IMR-90 (cell line): ENCODE results near the gene RAB25. TPM values are rescaled to one million over a fixed set of nuclear protein-coding genes. Genes with fewer than 3 reads are reported as not detected.

Experiments
- ATAC-seq: fragments of 200-7000 bp; cut with Tn5 transposase; 2 replicates; pipeline ENCODE4 v1.9.1; 2020; ENCODE audit warnings: low read depth, mild to moderate bottlenecking, moderate library complexity
- BruUV-seq: library from RNA; stranded (reverse); fragments of 400-500 nt; replicated peaks from 2 replicates; lab custom pipeline; 2021; lab: Mats Ljungman, UMichigan
- CTCF ChIA-PET: fragments of 300-600 bp; formaldehyde crosslinking; extraction: SDS; loops from one replicate; lab custom pipeline; 2021; ENCODE audit warnings: antibody characterized with exemption; lab: Yijun Ruan, JAX
- POLR2A ChIA-PET: fragments of 300-600 bp; sonication (Branson Sonifier 250); formaldehyde crosslinking; loops from one replicate; lab custom pipeline; 2022; ENCODE audit warnings: antibody characterized with exemption; ENCODE audit not compliant: unreplicated experiment; lab: Charles Lee
- DNase-seq: peaks from one replicate; pipeline ENCODE4 v3.0.0; 2013
- H2AFZ ChIP-seq: replicated peaks from 2 replicates; pipeline ENCODE3; 2013; ENCODE audit warnings: low read length, mild to moderate bottlenecking; ENCODE audit not compliant: poor library complexity
- H2AK5ac ChIP-seq: 2 replicates; pipeline ENCODE4 v1.6.1; 2013; ENCODE audit warnings: low read depth, low read length, inconsistent platforms
- H2AK9ac ChIP-seq: replicated peaks from 2 replicates; pipeline ENCODE3; 2013; ENCODE audit warnings: mild to moderate bottlenecking, low read depth, low read length, moderate library complexity; ENCODE audit not compliant: poor library complexity
- H2BK120ac ChIP-seq: 2 replicates; pipeline ENCODE4 v1.6.1; 2013; ENCODE audit warnings: low read depth, low read length, inconsistent platforms
- H2BK15ac ChIP-seq: 3 replicates; pipeline ENCODE4 v1.6.1; 2013; ENCODE audit warnings: low read depth, low read length, inconsistent platforms
- H2BK20ac ChIP-seq: 2 replicates; pipeline ENCODE4 v1.6.1; 2013; ENCODE audit warnings: low read depth, mild to moderate bottlenecking, inconsistent platforms, low read length, moderate library complexity
- H2BK5ac ChIP-seq: 2 replicates; pipeline ENCODE4 v1.6.1; 2013; ENCODE audit warnings: mild to moderate bottlenecking, low read depth, low read length, inconsistent platforms; ENCODE audit not compliant: poor library complexity, severe bottlenecking
- H3K14ac ChIP-seq: replicated peaks from 2 replicates; pipeline ENCODE4 v1.6.1; 2013; ENCODE audit warnings: low read depth, low read length, inconsistent platforms
- H3K18ac ChIP-seq: 2 replicates; pipeline ENCODE4 v1.6.1; 2013; ENCODE audit warnings: low read depth, low read length, control low read depth
- H3K23ac ChIP-seq: 2 replicates; pipeline ENCODE4 v1.6.1; 2013; ENCODE audit warnings: low read depth, low read length, inconsistent platforms
- H3K27ac ChIP-seq: 2 replicates; pipeline ENCODE4 v1.5.1; 2013; ENCODE audit warnings: mild to moderate bottlenecking, control low read depth, low read length; ENCODE audit not compliant: insufficient read depth
- H3K27me3 ChIP-seq: 2 replicates; pipeline ENCODE4 v1.6.1; 2013; ENCODE audit warnings: low read length; ENCODE audit not compliant: control insufficient read depth, insufficient read depth
- H3K36me3 ChIP-seq: 2 replicates; pipeline ENCODE4 v1.6.1; 2013; ENCODE audit warnings: low read length, mixed read lengths; ENCODE audit not compliant: control insufficient read depth, insufficient read depth
- H3K4ac ChIP-seq: 2 replicates; pipeline ENCODE4 v1.6.1; 2013; ENCODE audit warnings: low read depth, low read length, inconsistent platforms
- H3K4me1 ChIP-seq: 2 replicates; pipeline ENCODE4 v1.6.1; 2013; ENCODE audit warnings: low read length, mixed read lengths; ENCODE audit not compliant: control insufficient read depth, insufficient read depth
- H3K4me2 ChIP-seq: 2 replicates; pipeline ENCODE4 v1.6.1; 2013; ENCODE audit warnings: low read depth, mild to moderate bottlenecking, control low read depth, low read length, moderate library complexity
- H3K4me3 ChIP-seq: 2 replicates; pipeline ENCODE4 v1.5.1; 2013; ENCODE audit warnings: low read depth, mild to moderate bottlenecking, control low read depth, low read length, moderate library complexity; ENCODE audit not compliant: insufficient read depth
- H3K56ac ChIP-seq: 2 replicates; pipeline ENCODE4 v1.6.1; 2013; ENCODE audit warnings: low read length, inconsistent platforms; ENCODE audit not compliant: insufficient read depth; ENCODE audit errors: extremely low read depth
- H3K79me1 ChIP-seq, 2 experiments: 2 replicates each; pipeline ENCODE4 v1.6.1; 2013; ENCODE audit warnings: low read length in 2 of 2, inconsistent platforms in 1 of 2, low read depth in 1 of 2
- H3K9ac ChIP-seq: 2 replicates; pipeline ENCODE4 v1.6.1; 2013; ENCODE audit warnings: low read depth, low read length, control low read depth
- H3K9me1 ChIP-seq: 2 replicates; pipeline ENCODE4 v1.6.1; 2013; ENCODE audit warnings: low read length, inconsistent platforms; ENCODE audit not compliant: insufficient read depth
- H3K9me3 ChIP-seq: 2 replicates; pipeline ENCODE4 v1.6.1; 2013; ENCODE audit warnings: low read length; ENCODE audit not compliant: control insufficient read depth, insufficient read depth
- H4K20me1 ChIP-seq: 2 replicates; pipeline ENCODE4 v1.6.1; 2013; ENCODE audit warnings: low read length, inconsistent platforms; ENCODE audit not compliant: insufficient read depth
- H4K5ac ChIP-seq: 2 replicates; pipeline ENCODE4 v1.6.1; 2013; ENCODE audit warnings: mild to moderate bottlenecking, low read depth, low read length, control low read depth
- H4K8ac ChIP-seq, 2 experiments: 2 replicates each; pipeline ENCODE4 v1.6.1; 2013; ENCODE audit warnings: low read depth in 2 of 2, low read length in 2 of 2, control low read depth in 1 of 2, inconsistent platforms in 1 of 2
- H4K91ac ChIP-seq: 2 replicates; pipeline ENCODE4 v1.6.1; 2013; ENCODE audit warnings: low read depth, low read length, inconsistent platforms; ENCODE audit not compliant: insufficient read depth
- BHLHE40 ChIP-seq: fragments of 150-350 bp; IDR thresholded peaks from 2 replicates; pipeline ENCODE4 v1.6.1; 2016; ENCODE audit warnings: mild to moderate bottlenecking, low read depth, low read length
- CHD1 ChIP-seq: IDR thresholded peaks from 2 replicates; pipeline ENCODE4 v1.6.1; 2012; ENCODE audit warnings: low read depth, low read length, improper control_type of control experiment
- CTCF ChIP-seq: conservative IDR thresholded peaks from 2 replicates; pipeline ENCODE4 v1.5.1; 2012; ENCODE audit warnings: mild to moderate bottlenecking, low read depth, low read length, improper control_type of control experiment
- ELK1 ChIP-seq: fragments of 150-350 bp; IDR thresholded peaks from 2 replicates; pipeline ENCODE4 v1.6.1; 2016; ENCODE audit warnings: low read depth, mild to moderate bottlenecking, low read length, moderate library complexity, borderline replicate concordance
- FOS ChIP-seq: fragments of 150-350 bp; IDR thresholded peaks from 2 replicates; pipeline ENCODE4 v1.6.1; 2016; ENCODE audit warnings: low read depth, low read length
- MAZ ChIP-seq: IDR thresholded peaks from 2 replicates; pipeline ENCODE4 v1.6.1; 2012; ENCODE audit warnings: low read depth, mild to moderate bottlenecking, low read length, improper control_type of control experiment, moderate library complexity, borderline replicate concordance
- MXI1 ChIP-seq: IDR thresholded peaks from 2 replicates; pipeline ENCODE4 v1.6.1; 2012; ENCODE audit warnings: low read depth, mild to moderate bottlenecking, low read length, moderate library complexity, borderline replicate concordance
- NFE2L2 ChIP-seq: fragments of 150-350 bp; IDR thresholded peaks from 2 replicates; pipeline ENCODE4 v1.6.1; 2016; ENCODE audit warnings: low read depth, mild to moderate bottlenecking, low read length
- POLR2A ChIP-seq: IDR thresholded peaks from 2 replicates; pipeline ENCODE4 v1.6.1; 2012; ENCODE audit warnings: mild to moderate bottlenecking, low read depth, low read length
- RAD21 ChIP-seq: IDR thresholded peaks from 2 replicates; pipeline ENCODE4 v1.6.1; 2012; ENCODE audit warnings: low read length, improper control_type of control experiment
- RCOR1 ChIP-seq: IDR thresholded peaks from 2 replicates; pipeline ENCODE4 v1.6.1; 2012; ENCODE audit warnings: mild to moderate bottlenecking, low read length, improper control_type of control experiment; ENCODE audit not compliant: insufficient replicate concordance
- WGBS, 2 experiments: methylation state at CpG; one replicate each; pipeline versions ENCODE4 v1.1.5 to v1.1.7; 2013; ENCODE audit warnings: missing lambda C conversion rate in 2 of 2; ENCODE audit not compliant: insufficient read length in 1 of 2; ENCODE audit errors: extremely low coverage in 2 of 2; 5-methylcytosine and 5-hydroxymethylcytosine counted together
- dilution Hi-C: fragments of 300-500 bp; cut with HindIII; formaldehyde crosslinking; loops from one replicate; pipeline ENCODE4 v1.14.3; 2018; ENCODE audit warnings: low sequenced_read_pairs; ENCODE audit not compliant: unreplicated experiment
- in situ Hi-C: fragments of 300-500 bp; cut with MboI; formaldehyde crosslinking; loops from 3 replicates; pipeline ENCODE4 v1.14.3; 2019; ENCODE audit warnings: low sequenced_read_pairs, inconsistent platforms, mixed read lengths
- intact Hi-C: fragments of 100-400 bp; cut with micrococcal nuclease; formaldehyde crosslinking; loops from 2 replicates; pipeline ENCODE4 v1.10.0; 2022
- polyA plus RNA-seq, 3 experiments: library from polyadenylated mRNA; depleted of rRNA; stranded (reverse); fragments of >200 nt; gene quantifications; 2 replicates each; pipeline ENCODE4 v1.2.3, GENCODE V29; 2012; ENCODE audit warnings: low replicate concordance in 1 of 3
- total RNA-seq: library from RNA; depleted of rRNA; stranded (reverse); fragments of >200 nt; gene quantifications from 2 replicates; pipeline ENCODE4 v1.2.3, GENCODE V29; 2012

Gene RAB25
- total and polyA plus RNA-seq, 2 of the 4 experiments (the other 2 are of a cell fraction), result not detected

- Histone ChIP-seq H3K56ac (no peak overlapping the region), H3K9me1 (peaks cover 48% of the 10 kb centered on the region), H3K79me1 (peaks cover 27 to 81% of the 10 kb centered on the region in 2 experiments), H3K27me3 (no peaks in the 10 kb centered on the region), H4K91ac (peak overlapping the region; percentile 19; the same call in 1 of the 2 replicates), H2AFZ (peak overlapping the region; percentile 14), H2BK15ac (no peak overlapping the region), H3K9ac (no peak overlapping the region), H3K4ac (peak overlapping the region; percentile 21), H3K36me3 (peaks cover 2% of the 10 kb centered on the region; the same call in 1 of the 2 replicates), H2BK20ac (no peak overlapping the region), H3K27ac (no peak overlapping the region), H4K5ac (no peak overlapping the region), H3K23ac (peak overlapping the region; percentile 37; the same call in 1 of the 2 replicates), H3K4me2 (no peak overlapping the region), H2BK5ac (no peak overlapping the region), H3K14ac (peak overlapping the region; percentile 17; the same call in 1 of the 2 replicates), H4K20me1 (no peaks in the 10 kb centered on the region), H2AK5ac (peak overlapping the region; percentile 38), H4K8ac (no peak overlapping the region), H3K4me1 (peaks cover 43% of the 10 kb centered on the region), H2AK9ac (no peak overlapping the region), H3K9me3 (no peaks in the 10 kb centered on the region), H2BK120ac (no peak overlapping the region), H3K18ac (no peak overlapping the region), H3K4me3 (no peak overlapping the region)
- no TSS peak for BruUV-seq
- no peak for DNase-seq
- dilution Hi-C loops, result no loop called here
- POLR2A ChIA-PET, result no interaction called here
- in situ Hi-C loops, result no loop called here
- TF ChIP-seq CHD1 (no peak), BHLHE40 (no peak), POLR2A (no peak), ELK1 (no peak), MXI1 (no peak), CTCF (no peak), NFE2L2 (no peak), FOS (no peak), MAZ (no peak), RCOR1 (no peak), RAD21 (no peak)
- CTCF ChIA-PET, result interaction anchor here (5.6 kb wide), 1 partner anchor 29 kb away, joined by 64 read pairs; no protein-coding TSS in a partner anchor
- no peak for ATAC-seq
- intact Hi-C loops, result no loop called here
- WGBS, 2 experiments, result no CpG with 5 or more reads among the region's 4 CpGs
These were observed 39.4 kb downstream of the RAB25 start for GRCh38 chr1:156100205-156100995.
